ENCODE data around the gene COL13A1.

COL13A1 gene

GRCh38 chr10:69818676-69819239, 17.1 kb downstream of the COL13A1 start:
- FAIRE-seq (no peak), DNase-seq (ENCODE audit: low spot score) (no peak)

- FAIRE-seq (no peak), DNase-seq (ENCODE audit: low spot score) (peak; percentile 36)
These were observed 18.2 kb downstream of the COL13A1 start for GRCh38 chr10:69819716-69820506.

DNA sequence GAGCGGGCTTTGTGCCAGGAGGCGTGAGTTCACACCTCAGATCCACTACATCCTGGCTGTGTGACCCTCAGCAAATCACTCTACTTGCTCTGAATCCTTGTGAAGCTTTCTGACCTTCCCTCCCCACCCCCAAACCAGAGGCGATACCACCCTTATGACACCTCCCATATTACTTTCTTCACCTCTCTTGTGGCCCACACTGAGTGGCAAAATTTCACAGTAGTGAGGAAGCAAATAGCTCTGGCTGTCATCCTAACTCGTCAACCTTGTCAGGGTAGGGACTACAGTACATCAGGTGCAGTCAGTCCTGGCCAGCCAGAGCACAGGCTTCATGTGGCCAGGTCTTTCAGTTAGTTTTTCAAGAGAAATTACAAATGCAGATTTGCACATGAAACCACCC, 19.1 kb downstream of the COL13A1 start:
- DNase-seq (ENCODE audit: low spot score): no peak
- FAIRE-seq: no peak

- DNase-seq (ENCODE audit: low spot score) (no peak), FAIRE-seq (no peak)
These were observed 23.9 kb downstream of the COL13A1 start for GRCh38 chr10:69825604-69826003.

- DNase-seq (ENCODE audit: low spot score) (no peak), FAIRE-seq (no peak)
These were observed 24.4 kb downstream of the COL13A1 start for GRCh38 chr10:69826094-69826493.

DNA sequence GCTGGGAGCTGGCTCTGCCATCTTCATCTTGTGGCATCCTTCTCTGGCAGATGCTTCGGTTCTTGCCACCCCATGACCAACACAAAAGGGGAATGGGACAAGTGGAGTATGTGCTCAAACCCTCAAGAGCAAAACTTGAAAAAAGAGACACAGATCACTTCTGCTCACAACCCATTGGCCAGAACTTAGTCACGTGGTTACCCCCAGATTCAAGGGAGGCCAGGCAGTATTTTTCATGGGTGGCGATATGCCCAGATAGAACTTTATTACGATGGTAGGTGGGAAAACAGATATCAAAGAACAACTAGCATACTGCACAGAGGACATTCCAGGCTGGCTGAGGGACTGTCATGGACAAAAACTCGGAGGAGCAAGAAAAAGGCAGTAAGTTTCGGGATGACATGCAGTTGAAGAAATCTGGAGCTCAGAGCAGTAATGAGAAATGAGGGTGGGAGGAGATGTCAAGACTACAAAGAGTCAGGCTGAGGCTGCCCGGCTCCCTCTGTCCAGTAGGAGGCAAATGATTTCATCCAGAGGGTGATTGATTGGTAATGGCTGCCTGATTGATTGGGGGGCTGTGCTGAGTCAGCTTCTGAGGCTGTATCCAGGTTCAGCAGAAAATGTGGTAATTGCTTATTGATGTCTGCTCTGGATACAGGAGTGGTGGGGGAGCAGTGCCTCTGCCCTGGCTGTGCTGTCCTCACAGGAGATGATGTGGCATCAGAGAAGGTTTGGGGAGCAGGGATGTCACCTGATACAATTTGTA, 25.3 kb downstream of the COL13A1 start:
- DNase-seq (ENCODE audit: low spot score): no peak
- FAIRE-seq: no peak

GRCh38 chr10:69828144-69828870, 26.6 kb downstream of the COL13A1 start:
- DNase-seq (ENCODE audit: low spot score) (no peak), FAIRE-seq (no peak)

DNA sequence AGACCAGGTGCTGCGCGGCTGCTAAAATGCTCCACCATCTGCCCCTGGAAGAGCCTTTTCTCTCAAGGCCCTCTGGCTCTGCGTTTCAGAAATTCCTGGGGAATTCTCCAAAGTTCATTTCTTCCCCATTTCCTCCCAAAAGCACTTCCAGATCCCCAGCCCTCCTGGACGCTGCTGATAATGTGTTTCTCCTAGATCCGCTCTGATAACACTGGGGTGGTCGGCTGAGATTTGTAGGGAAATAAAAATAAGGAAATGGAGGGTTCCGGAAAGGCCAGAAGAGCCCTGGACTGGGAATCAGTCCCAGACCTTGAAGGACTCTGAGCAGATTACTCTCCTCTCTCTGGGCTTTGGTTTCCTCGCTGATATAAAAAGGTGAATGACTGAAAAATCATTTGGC, 28.1 kb downstream of the COL13A1 start:
- FAIRE-seq: no peak
- no peak for DNase-seq (ENCODE audit: low spot score)

- DNase-seq (ENCODE audit: low spot score): peak; percentile 16
- FAIRE-seq: no peak
These were observed 29.6 kb downstream of the COL13A1 start for GRCh38 chr10:69831231-69831855.

- no peak for DNase-seq (ENCODE audit: low spot score)
- no peak for FAIRE-seq
These were observed 33.5 kb downstream of the COL13A1 start for GRCh38 chr10:69835233-69835632.

DNA sequence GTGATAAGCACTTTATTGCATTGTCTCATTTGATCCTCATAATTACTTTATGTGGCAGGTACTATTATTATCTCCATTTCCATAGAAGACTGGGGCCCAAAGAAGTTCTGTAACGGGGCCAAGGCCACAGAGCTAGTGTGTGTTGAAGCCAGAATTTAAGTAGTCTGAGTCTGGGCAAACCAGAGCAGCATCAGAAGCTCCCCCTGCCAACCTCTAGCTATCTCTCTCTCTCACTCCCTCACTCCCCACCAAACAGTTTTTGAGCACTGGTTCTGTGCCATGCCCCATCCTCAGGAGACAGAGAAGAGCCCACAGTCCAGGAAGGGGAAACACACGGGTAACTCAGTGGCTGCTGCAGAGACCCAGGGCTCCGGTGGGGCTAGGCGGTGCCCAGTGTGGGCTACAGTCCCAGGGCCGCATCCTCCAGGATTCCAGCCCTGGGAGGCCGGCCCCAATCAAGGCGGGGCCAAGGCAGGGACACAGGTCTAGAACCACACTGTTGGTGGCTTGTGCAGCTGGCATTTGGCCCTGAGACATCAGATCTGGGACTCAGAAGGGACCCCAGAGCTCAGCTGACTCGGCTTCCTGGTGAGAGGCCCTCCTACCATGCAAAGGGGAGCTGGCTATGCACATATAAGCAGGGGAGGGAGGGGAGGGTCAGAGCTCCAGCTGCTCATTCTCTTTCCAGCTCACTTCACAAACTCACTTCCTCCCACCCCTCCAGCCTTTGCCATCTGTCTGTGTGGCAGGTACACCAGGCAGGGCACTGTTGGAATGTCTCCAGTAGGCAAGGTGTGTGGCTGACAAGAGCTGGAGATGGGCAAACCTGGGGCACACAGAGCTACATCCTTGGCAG, 34.4 kb downstream of the COL13A1 start:
- DNase-seq (ENCODE audit: low spot score) (no peak), FAIRE-seq (no peak)

DNA sequence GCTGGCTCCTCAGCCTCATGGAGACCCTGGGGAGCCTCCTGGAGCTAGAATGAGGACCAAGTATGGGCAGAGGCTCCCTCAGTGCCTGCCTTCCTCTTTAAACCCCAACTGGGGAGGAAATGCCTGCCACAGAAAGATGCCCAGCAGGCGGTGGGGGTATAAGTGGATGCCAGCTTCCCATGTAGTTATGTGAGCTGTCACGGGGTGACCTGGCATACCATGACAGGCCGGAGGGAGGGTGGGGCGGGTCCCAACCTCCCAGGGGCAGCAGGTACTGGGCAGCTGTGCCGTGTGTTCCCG, 35.0 kb downstream of the COL13A1 start:
- FAIRE-seq (no peak), DNase-seq (ENCODE audit: low spot score) (no peak)

DNA sequence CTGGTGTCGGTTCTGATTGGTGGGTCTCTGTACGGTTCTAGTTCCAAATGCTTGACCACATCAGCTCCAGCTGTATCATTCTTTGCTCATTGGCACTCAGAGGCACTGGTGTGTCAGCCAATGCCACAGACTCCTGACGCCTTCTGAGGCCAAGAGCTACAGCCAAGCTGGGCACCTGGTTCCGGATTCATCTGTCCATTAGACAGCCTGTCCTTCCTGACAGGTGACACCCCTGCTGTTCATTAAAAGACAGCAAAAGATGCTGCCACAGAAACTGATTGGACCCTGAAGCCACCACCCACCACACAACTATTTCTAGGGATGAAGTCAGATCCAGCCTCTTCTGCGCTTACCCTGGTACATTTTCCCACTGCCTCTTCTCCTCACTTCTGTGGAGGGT, 35.6 kb downstream of the COL13A1 start:
- DNase-seq (ENCODE audit: low spot score) (no peak), FAIRE-seq (no peak)

DNA sequence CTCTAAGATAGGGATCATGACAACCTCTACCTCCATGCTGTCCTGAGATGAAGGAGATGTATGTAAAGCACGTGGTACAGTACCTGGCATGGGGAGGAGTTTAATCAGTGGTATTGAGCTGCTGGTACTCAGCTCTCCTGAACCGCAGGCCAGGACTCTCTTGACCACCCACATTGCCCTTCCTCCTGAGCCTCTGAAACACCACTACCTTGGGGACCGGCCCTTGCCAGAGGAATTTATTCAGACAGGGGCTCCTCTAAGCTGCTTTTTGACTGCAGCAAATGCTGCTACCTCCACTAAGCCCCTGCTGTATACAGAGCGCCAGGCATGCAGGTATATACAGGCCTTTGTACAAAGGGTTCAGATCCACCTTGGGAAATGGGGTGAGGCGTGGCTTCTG, 36.7 kb downstream of the COL13A1 start:
- DNase-seq (ENCODE audit: low spot score): no peak
- no peak for FAIRE-seq

- FAIRE-seq: no peak
- peak; percentile 19 for DNase-seq (ENCODE audit: low spot score)
These were observed 37.1 kb downstream of the COL13A1 start for GRCh38 chr10:69838853-69839252.

DNA sequence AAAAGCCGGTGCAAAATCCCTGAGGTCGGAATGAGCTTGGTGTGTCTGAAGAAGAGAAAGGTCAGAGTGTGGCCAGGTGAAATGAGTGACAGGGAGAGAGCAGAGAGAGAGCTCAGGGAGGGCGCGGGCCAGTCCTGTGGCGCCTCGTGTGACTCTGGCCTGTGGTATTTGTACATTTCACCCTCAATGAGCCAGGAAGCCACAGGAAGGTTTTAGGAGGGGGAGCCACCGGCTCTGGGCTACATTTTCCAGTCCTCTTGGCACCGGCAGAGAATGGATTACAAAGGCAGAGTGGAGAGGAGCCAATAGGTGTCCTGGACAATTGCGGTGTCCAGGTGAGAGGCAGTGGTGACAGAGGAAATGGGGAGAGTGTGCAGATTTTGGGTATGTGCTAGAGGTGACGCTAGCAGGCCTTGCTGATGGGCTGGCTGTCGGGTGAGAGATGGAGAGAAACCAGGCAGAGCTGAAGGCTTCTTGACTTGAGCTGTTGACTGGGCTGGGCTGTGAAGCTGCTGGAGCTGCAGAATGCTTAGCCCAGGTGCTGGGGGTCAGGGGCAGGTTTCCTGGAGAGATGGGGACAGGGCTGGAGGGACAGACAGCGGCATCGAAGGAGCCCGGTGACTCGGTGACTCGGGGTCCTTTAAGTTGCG, 38.1 kb downstream of the COL13A1 start:
- FAIRE-seq (peak; percentile 82), DNase-seq (ENCODE audit: low spot score) (peak; percentile 81)

GRCh38 chr10:69840773-69841172, 39.1 kb downstream of the COL13A1 start:
- no peak for DNase-seq (ENCODE audit: low spot score)
- no peak for FAIRE-seq

DNA sequence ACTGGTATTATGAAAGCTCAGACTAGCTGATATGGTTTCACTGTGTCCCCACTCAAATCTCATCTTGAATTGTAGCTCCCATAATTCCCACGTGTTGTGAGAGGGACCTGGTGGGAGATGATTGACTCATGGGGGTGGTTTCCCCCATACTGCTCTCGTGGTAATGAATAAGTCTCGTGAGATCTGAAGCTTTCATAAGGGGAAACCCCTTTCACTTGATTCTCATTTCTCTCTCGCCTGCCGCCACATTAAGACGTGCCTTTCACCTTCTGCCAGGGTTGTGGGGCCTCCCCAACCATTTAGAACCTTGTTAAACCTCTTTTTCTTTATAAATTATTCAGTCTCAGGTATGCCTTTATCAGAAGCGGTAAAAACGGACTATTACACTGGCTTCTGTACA, 40.3 kb downstream of the COL13A1 start:
- FAIRE-seq (no peak), DNase-seq (ENCODE audit: low spot score) (no peak)

- DNase-seq (ENCODE audit: low spot score): no peak
- no peak for FAIRE-seq
These were observed 41.2 kb downstream of the COL13A1 start for GRCh38 chr10:69842882-69843281.

- FAIRE-seq (no peak), DNase-seq (ENCODE audit: low spot score) (no peak)
These were observed 42.2 kb downstream of the COL13A1 start for GRCh38 chr10:69843923-69844322.

Data from RCC 7860 (cell line).